HG03378 (cell line): ENCODE data around the gene PPP2CA.
"Not testable (repeated sequence)": the region's sequence is repeated elsewhere in the genome, so short reads cannot be mapped to it uniquely, and the experiment has no call there.

Source experiments
- ATAC-seq: cut with Tn5 transposase; IDR thresholded peaks from one replicate; pipeline ENCODE4 v1.9.1; 2021; ENCODE audit warnings: mild to moderate bottlenecking, moderate library complexity; ENCODE audit not compliant: unreplicated experiment

The PPP2CA gene

GRCh38 chr5:134203630-134204029, 22.2 kb downstream of the PPP2CA start:
- no peak for ATAC-seq

GRCh38 chr5:134195666-134196065, 30.2 kb downstream of the PPP2CA start:
- ATAC-seq: no peak

GRCh38 chr5:134189031-134189430, 36.8 kb downstream of the PPP2CA start:
- no peak for ATAC-seq

- ATAC-seq: no peak
These were observed 37.8 kb downstream of the PPP2CA start for GRCh38 chr5:134188092-134188491.

GRCh38 chr5:134184155-134185135, 41.4 kb downstream of the PPP2CA start:
- no peak for ATAC-seq

GRCh38 chr5:134183481-134183880, 42.4 kb downstream of the PPP2CA start:
- no peak for ATAC-seq

GRCh38 chr5:134178096-134178419, 47.8 kb downstream of the PPP2CA start:
- ATAC-seq: no peak

- ATAC-seq: no peak
These were observed 48.3 kb downstream of the PPP2CA start for GRCh38 chr5:134177369-134178095.

GRCh38 chr5:134176511-134177368, 49.1 kb downstream of the PPP2CA start, which contains the start of gene SKP1:
TSS of gene SKP1 (minus strand) at chr5:134176950. CDS start at chr5:134174022, 2,928 bp downstream.
- ATAC-seq: peak; percentile 41

GRCh38 chr5:134175921-134176510, 49.9 kb downstream of the PPP2CA start:
- ATAC-seq: no peak

GRCh38 chr5:134174841-134175839, 50.7 kb downstream of the PPP2CA start:
- ATAC-seq: no peak

- no peak for ATAC-seq
These were observed 53.9 kb downstream of the PPP2CA start for GRCh38 chr5:134171972-134172371.

GRCh38 chr5:134162592-134162991, 63.3 kb downstream of the PPP2CA start:
- ATAC-seq: no peak

- no peak for ATAC-seq
These were observed 64.1 kb downstream of the PPP2CA start for GRCh38 chr5:134161513-134162395.

GRCh38 chr5:134153657-134154056, 72.2 kb downstream of the PPP2CA start:
- ATAC-seq: no peak

- no peak for ATAC-seq
These were observed 72.6 kb downstream of the PPP2CA start for GRCh38 chr5:134153241-134153640.

- ATAC-seq: not testable (repeated sequence)
These were observed 73.6 kb downstream of the PPP2CA start for GRCh38 chr5:134152173-134152832.

GRCh38 chr5:134151723-134152122, 74.2 kb downstream of the PPP2CA start:
- ATAC-seq: no peak
